PC-9 (cell line): Measurements from ENCODE around the gene GALNT14. TPM values are rescaled to one million over a fixed set of nuclear protein-coding genes. Genes with fewer than 3 reads are reported as not detected.

ENCODE experiments used
- BruUV-seq: library from RNA; stranded (reverse); fragments of 400-500 nt; replicated peaks from 2 replicates; lab custom pipeline; 2021; lab: Mats Ljungman, UMichigan
- CTCF ChIA-PET: fragments of 300-600 bp; sonication (Branson Sonifier 250); formaldehyde crosslinking; loops from one replicate; lab custom pipeline; 2022; ENCODE audit warnings: antibody characterized with exemption; lab: Charles Lee
- POLR2A ChIA-PET: fragments of 300-600 bp; sonication (Branson Sonifier 250); formaldehyde crosslinking; loops from one replicate; lab custom pipeline; 2022; ENCODE audit warnings: antibody characterized with exemption; ENCODE audit not compliant: unreplicated experiment; lab: Charles Lee
- DNase-seq, 2 experiments: peaks; one replicate each; pipeline versions ENCODE4 v3.0.0 to v3.0.0-alpha.2; 2015 to 2022; ENCODE audit warnings: mixed read lengths in 1 of 2
- H2AFZ ChIP-seq: fragments of 200-600 bp; sonication (generic); 2 replicates; pipeline ENCODE4 v1.8.1; 2017; ENCODE audit warnings: antibody characterized with exemption
- H3F3A ChIP-seq: fragments of 200-600 bp; sonication (generic); 2 replicates; pipeline ENCODE4 v1.8.1; 2017; ENCODE audit warnings: antibody characterized with exemption, mild to moderate bottlenecking, low read depth; ENCODE audit not compliant: insufficient read depth
- H3K27ac ChIP-seq: fragments of 200-600 bp; sonication (generic); 2 replicates; pipeline ENCODE4 v1.6.1; 2016; ENCODE audit warnings: mixed run types
- H3K27me3 ChIP-seq: fragments of 200-600 bp; sonication (generic); 2 replicates; pipeline ENCODE4 v1.6.1; 2016; ENCODE audit warnings: low read depth, mixed run types; ENCODE audit not compliant: insufficient read depth
- H3K36me3 ChIP-seq: fragments of 200-600 bp; sonication (generic); 2 replicates; pipeline ENCODE4 v1.6.1; 2016; ENCODE audit warnings: low read depth, mixed run types
- H3K4me1 ChIP-seq: fragments of 200-600 bp; sonication (generic); replicated peaks from 2 replicates; pipeline ENCODE4 v1.6.1; 2016; ENCODE audit warnings: mixed run types; ENCODE audit not compliant: insufficient read depth
- H3K4me2 ChIP-seq: fragments of 200-600 bp; sonication (generic); 2 replicates; pipeline ENCODE4 v1.6.1; 2017; ENCODE audit warnings: mixed run types
- H3K4me3 ChIP-seq: fragments of 200-600 bp; sonication (generic); 2 replicates; pipeline ENCODE4 v1.6.1; 2016; ENCODE audit warnings: mixed run types
- H3K79me2 ChIP-seq: fragments of 200-600 bp; sonication (generic); 2 replicates; pipeline ENCODE4 v1.6.1; 2017; ENCODE audit warnings: low read depth, mixed run types
- H3K9me2 ChIP-seq: fragments of 200-600 bp; sonication (generic); 2 replicates; pipeline ENCODE4 v1.8.1; 2017; ENCODE audit warnings: mild to moderate bottlenecking; ENCODE audit not compliant: insufficient read depth
- H3K9me3 ChIP-seq: fragments of 200-600 bp; sonication (generic); 2 replicates; pipeline ENCODE4 v1.8.1; 2016; ENCODE audit warnings: low read depth; ENCODE audit not compliant: insufficient read depth
- H4K20me1 ChIP-seq: fragments of 200-600 bp; sonication (generic); 2 replicates; pipeline ENCODE4 v1.8.1; 2017; ENCODE audit not compliant: insufficient read depth
- CTCF ChIP-seq: fragments of 200-600 bp; sonication (generic); conservative IDR thresholded peaks from 2 replicates; pipeline ENCODE4 v1.6.1; 2017; ENCODE audit warnings: mixed run types, antibody characterized with exemption, mild to moderate bottlenecking, moderate library complexity
- EZH2 ChIP-seq: fragments of 200-600 bp; sonication (generic); IDR thresholded peaks from 2 replicates; pipeline ENCODE4 v1.8.0; 2017; ENCODE audit warnings: antibody characterized with exemption, low read depth
- intact Hi-C: fragments of 100-400 bp; cut with micrococcal nuclease; formaldehyde crosslinking; loops from one replicate; pipeline ENCODE4 v1.10.0; 2022; ENCODE audit not compliant: unreplicated experiment
- total RNA-seq: library from RNA; stranded (reverse); gene quantifications from 2 replicates; pipeline ENCODE4 v1.2.3, GENCODE V29; 2021

The GALNT14 gene
- total RNA-seq, 1 experiment from 2014 or later, result 3.1 TPM

GRCh38 chr2:30894498-30895119 is 243.6 kb downstream of the GALNT14 start:
- no peaks in the 10 kb centered on the region for H3K27me3 ChIP-seq
- ChIA-PET POLR2A (no interaction called here), CTCF (no interaction called here)
- intact Hi-C loops, result no loop called here
- no peak overlapping the region for H3K4me2 ChIP-seq
- no peaks in the 10 kb centered on the region for H3K9me2 ChIP-seq
- no peaks in the 10 kb centered on the region for H3K79me2 ChIP-seq
- BruUV-seq, result no TSS peak
- H3K9me3 ChIP-seq, result no peaks in the 10 kb centered on the region
- no peak overlapping the region for H3K4me3 ChIP-seq
- H3K4me1 ChIP-seq, result no peaks in the 10 kb centered on the region
- no peak overlapping the region for H3K27ac ChIP-seq
- no peak overlapping the region for H2AFZ ChIP-seq
- no peak for TF ChIP-seq CTCF
- TF ChIP-seq EZH2, result no peak
- H3K36me3 ChIP-seq, result no peaks in the 10 kb centered on the region
- no peaks in the 10 kb centered on the region for H4K20me1 ChIP-seq
- H3F3A ChIP-seq, result no peaks in the 10 kb centered on the region
- no peak for DNase-seq

GRCh38 chr2:30888852-30889409 is 249.3 kb downstream of the GALNT14 start:
- no peak overlapping the region for H2AFZ ChIP-seq
- no peaks in the 10 kb centered on the region for H3K36me3 ChIP-seq
- H3K9me3 ChIP-seq, result no peaks in the 10 kb centered on the region
- ChIA-PET POLR2A (no interaction called here), CTCF (no interaction called here)
- H3K27ac ChIP-seq, result no peak overlapping the region
- no peaks in the 10 kb centered on the region for H3K79me2 ChIP-seq
- TF ChIP-seq EZH2 (no peak), CTCF (no peak)
- intact Hi-C loops, result no loop called here
- no peaks in the 10 kb centered on the region for H3K9me2 ChIP-seq
- BruUV-seq, result no TSS peak
- H4K20me1 ChIP-seq, result no peaks in the 10 kb centered on the region
- H3K27me3 ChIP-seq, result no peaks in the 10 kb centered on the region
- no peak overlapping the region for H3K4me2 ChIP-seq
- DNase-seq, result no peak
- no peak overlapping the region for H3K4me3 ChIP-seq
- H3K4me1 ChIP-seq, result no peaks in the 10 kb centered on the region
- no peaks in the 10 kb centered on the region for H3F3A ChIP-seq

GRCh38 chr2:30886080-30886479 is 252.2 kb downstream of the GALNT14 start:
- ChIA-PET POLR2A (no interaction called here), CTCF (no interaction called here)
- no peak for DNase-seq

More at GRCh38 chr2:30886080-30886479, 252.2 kb downstream of the GALNT14 start:
- no TSS peak for BruUV-seq
- no peaks in the 10 kb centered on the region for H3K36me3 ChIP-seq
- no peaks in the 10 kb centered on the region for H3K79me2 ChIP-seq
- H2AFZ ChIP-seq, result no peak overlapping the region
- intact Hi-C loops, result no loop called here
- H3K27ac ChIP-seq, result no peak overlapping the region
- no peak overlapping the region for H3K4me2 ChIP-seq
- no peaks in the 10 kb centered on the region for H3K4me1 ChIP-seq
- no peaks in the 10 kb centered on the region for H3K27me3 ChIP-seq
- H3K9me3 ChIP-seq, result no peaks in the 10 kb centered on the region
- H3F3A ChIP-seq, result no peaks in the 10 kb centered on the region
- TF ChIP-seq CTCF (no peak), EZH2 (no peak)
- H4K20me1 ChIP-seq, result no peaks in the 10 kb centered on the region
- no peaks in the 10 kb centered on the region for H3K9me2 ChIP-seq
- H3K4me3 ChIP-seq, result no peak overlapping the region
